Neural crest cell (in vitro differentiated cells): Measurements from ENCODE around the gene RAP1GAP2. TPM values are rescaled to one million over a fixed set of nuclear protein-coding genes. Genes with fewer than 3 reads are reported as not detected.

Source experiments
- DNase-seq: peaks from one replicate; pipeline ENCODE4 v3.0.0; 2021; ENCODE audit warnings: low read depth, mixed read lengths, low spot score
- H3K27ac Mint-ChIP-seq: one replicate; pipeline ENCODE4 v1.8.0; 2021; ENCODE audit warnings: mild to moderate bottlenecking, mixed read lengths; ENCODE audit not compliant: unreplicated experiment
- H3K27me3 Mint-ChIP-seq: 2 replicates; pipeline ENCODE4 v1.8.0; 2021; ENCODE audit warnings: low read depth, mild to moderate bottlenecking, mixed read lengths
- H3K36me3 Mint-ChIP-seq: 2 replicates; pipeline ENCODE4 v1.8.0; 2021; ENCODE audit warnings: low read depth, mild to moderate bottlenecking, mixed read lengths
- H3K4me1 Mint-ChIP-seq: 2 replicates; pipeline ENCODE4 v1.8.0; 2021; ENCODE audit warnings: mixed read lengths
- H3K4me3 Mint-ChIP-seq: one replicate; pipeline ENCODE4 v1.8.0; 2021; ENCODE audit warnings: mild to moderate bottlenecking, mixed read lengths
- H3K9me3 Mint-ChIP-seq: 2 replicates; pipeline ENCODE4 v1.8.0; 2021; ENCODE audit warnings: mixed read lengths
- CTCF ChIP-seq: fragments of 200-600 bp; sonication (generic); conservative IDR thresholded peaks from 2 replicates; pipeline ENCODE4 v1.5.0; 2021; ENCODE audit warnings: antibody characterized with exemption, mild to moderate bottlenecking
- total RNA-seq: library from RNA; stranded (reverse); gene quantifications from 2 replicates; pipeline ENCODE4 v1.2.1, GENCODE V29; 2021

The RAP1GAP2 gene
- total RNA-seq, 1 donor from 2014 or later = 1.0 TPM

GRCh38 chr17:2943981-2944380 lies 147.7 kb downstream of the RAP1GAP2 start:
- Mint-ChIP-seq H3K4me1 (peaks cover 5% of the 10 kb centered on the region), H3K36me3 (no peaks in the 10 kb centered on the region), H3K9me3 (no peaks in the 10 kb centered on the region), H3K27ac (no peak overlapping the region), H3K4me3 (no peak overlapping the region), H3K27me3 (peaks cover 16% of the 10 kb centered on the region)
- no peak for DNase-seq
- TF ChIP-seq CTCF = no peak

- no peak overlapping the region for H3K4me3 Mint-ChIP-seq
- H3K36me3 Mint-ChIP-seq = no peaks in the 10 kb centered on the region
- no peak for TF ChIP-seq CTCF
- peaks cover 19% of the 10 kb centered on the region for H3K27me3 Mint-ChIP-seq
- no peak for DNase-seq
- no peaks in the 10 kb centered on the region for H3K4me1 Mint-ChIP-seq
- H3K27ac Mint-ChIP-seq = no peak overlapping the region
- no peaks in the 10 kb centered on the region for H3K9me3 Mint-ChIP-seq
Measured at GRCh38 chr17:2945299-2945698, 149.1 kb downstream of the RAP1GAP2 start.

- Mint-ChIP-seq H3K9me3 (no peaks in the 10 kb centered on the region), H3K27me3 (peaks cover 19% of the 10 kb centered on the region), H3K27ac (no peak overlapping the region), H3K4me1 (no peaks in the 10 kb centered on the region), H3K36me3 (no peaks in the 10 kb centered on the region), H3K4me3 (no peak overlapping the region)
- TF ChIP-seq CTCF = no peak
- DNase-seq = no peak
Measured at GRCh38 chr17:2946144-2946543, 149.9 kb downstream of the RAP1GAP2 start.

DNA sequence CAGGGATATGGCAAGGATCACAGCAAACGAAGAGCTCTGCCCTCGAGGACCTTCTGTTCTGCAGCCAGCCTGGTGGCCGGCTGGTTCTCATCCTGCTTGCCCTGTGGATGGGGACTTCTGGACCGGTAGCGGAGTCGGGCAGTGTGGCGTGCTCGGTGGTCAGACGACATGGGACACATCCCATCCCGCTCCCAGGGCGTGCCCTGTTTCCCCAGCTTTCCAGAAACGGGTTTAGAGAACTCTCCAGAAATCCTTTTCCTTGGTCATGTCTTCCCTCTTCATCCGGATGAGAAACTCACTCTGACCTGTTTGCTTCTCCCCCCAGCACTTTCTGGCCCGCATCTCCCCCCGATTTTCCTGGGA lies 151.3 kb downstream of the RAP1GAP2 start:
- H3K27ac Mint-ChIP-seq = no peak overlapping the region
- TF ChIP-seq CTCF = no peak
- no peak for DNase-seq
- H3K4me1 Mint-ChIP-seq = peaks cover 3% of the 10 kb centered on the region
- H3K9me3 Mint-ChIP-seq = no peaks in the 10 kb centered on the region
- H3K4me3 Mint-ChIP-seq = no peak overlapping the region
- peaks cover 23% of the 10 kb centered on the region for H3K27me3 Mint-ChIP-seq
- no peaks in the 10 kb centered on the region for H3K36me3 Mint-ChIP-seq

- TF ChIP-seq CTCF = no peak
- H3K27ac Mint-ChIP-seq = no peak overlapping the region
- no peaks in the 10 kb centered on the region for H3K36me3 Mint-ChIP-seq
- peaks cover 23% of the 10 kb centered on the region for H3K27me3 Mint-ChIP-seq
- DNase-seq = no peak
- peaks cover 3% of the 10 kb centered on the region for H3K4me1 Mint-ChIP-seq
- no peaks in the 10 kb centered on the region for H3K9me3 Mint-ChIP-seq
- H3K4me3 Mint-ChIP-seq = no peak overlapping the region
Measured at GRCh38 chr17:2947996-2948550, 151.8 kb downstream of the RAP1GAP2 start.
